Measurements from ENCODE around the gene ADCY7.
"Not testable (repeated sequence)": the region's sequence is repeated elsewhere in the genome, so short reads cannot be mapped to it uniquely, and the experiment has no call there.

The ADCY7 gene

DNA sequence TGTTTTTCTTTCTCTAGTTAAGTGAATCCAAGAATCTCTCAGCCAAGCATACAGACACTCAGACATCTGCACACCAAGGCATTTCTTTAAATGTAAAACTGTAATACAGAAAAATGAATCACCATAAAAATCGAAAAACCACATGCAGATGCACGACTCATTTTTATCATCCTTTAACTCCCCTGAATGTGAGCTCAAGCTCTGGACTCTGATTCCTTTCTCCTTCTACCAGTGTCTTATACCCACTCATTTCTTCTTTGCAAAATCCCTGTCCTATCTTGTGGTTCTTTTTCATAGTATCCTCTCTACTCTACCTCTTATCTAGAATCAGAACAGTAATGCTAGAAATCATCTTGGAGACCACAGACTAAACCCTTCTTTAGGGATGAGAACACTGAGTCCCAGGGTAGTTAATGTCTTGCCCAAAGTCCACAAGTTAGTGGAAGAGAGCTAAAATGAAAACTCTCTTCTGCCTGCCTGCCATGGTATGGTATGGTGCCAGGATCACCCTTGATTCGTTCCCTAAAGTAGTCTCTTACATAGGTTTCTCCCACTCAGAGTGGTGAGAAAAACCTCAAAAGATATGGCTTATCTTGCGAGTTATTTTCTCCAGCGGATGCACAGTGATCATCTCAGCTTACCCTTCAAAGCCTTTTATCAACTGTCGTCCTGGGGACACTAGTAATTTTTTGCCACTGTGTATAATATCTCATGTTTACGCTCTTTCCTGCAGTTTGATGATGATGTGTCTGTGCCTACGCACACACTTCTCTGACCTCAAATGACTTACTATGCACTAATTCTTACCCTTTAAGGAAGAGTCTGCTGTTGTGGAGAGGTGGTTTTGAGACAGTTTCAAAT lies 72.2 kb downstream of the ADCY7 start:
- H3K27me3 ChIP-seq (ENCODE audit: control insufficient read depth, insufficient read depth, low read length): no peaks in the 10 kb centered on the region
- H3K9ac ChIP-seq (ENCODE audit: low read length): no peak overlapping the region
- H3K4me1 ChIP-seq (ENCODE audit: control insufficient read depth, insufficient read depth, low read length): peaks cover 8% of the 10 kb centered on the region
- peaks cover 10% of the 10 kb centered on the region for H3K36me3 ChIP-seq (ENCODE audit: control insufficient read depth, insufficient read depth, low read length)
- H3K4me3 ChIP-seq (ENCODE audit: low read length): no peak overlapping the region
- peak overlapping the region; percentile 54 for H3K27ac ChIP-seq (ENCODE audit: low read depth, low read length)

GRCh38 chr16:50340578-50340977 lies 74.2 kb downstream of the ADCY7 start:
- Histone ChIP-seq H3K36me3 (ENCODE audit: control insufficient read depth, insufficient read depth, low read length) (peaks cover 5% of the 10 kb centered on the region), H3K4me1 (ENCODE audit: control insufficient read depth, insufficient read depth, low read length) (peaks cover 5% of the 10 kb centered on the region), H3K4me3 (ENCODE audit: low read length) (no peak overlapping the region), H3K9ac (ENCODE audit: low read length) (no peak overlapping the region), H3K27me3 (ENCODE audit: control insufficient read depth, insufficient read depth, low read length) (no peaks in the 10 kb centered on the region), H3K27ac (ENCODE audit: low read depth, low read length) (peak overlapping the region; percentile 12)

- H3K9ac ChIP-seq (ENCODE audit: low read length); H3K4me3 ChIP-seq (ENCODE audit: low read length); H3K27ac ChIP-seq (ENCODE audit: low read depth, low read length); H3K36me3 ChIP-seq (ENCODE audit: control insufficient read depth, insufficient read depth, low read length); H3K4me1 ChIP-seq (ENCODE audit: control insufficient read depth, insufficient read depth, low read length); H3K27me3 ChIP-seq (ENCODE audit: control insufficient read depth, insufficient read depth, low read length): not testable (repeated sequence)
Observed at GRCh38 chr16:50343566-50343965, 77.2 kb downstream of the ADCY7 start.

GRCh38 chr16:50345210-50345609 lies 78.9 kb downstream of the ADCY7 start:
- H3K9ac ChIP-seq (ENCODE audit: low read length); H3K27ac ChIP-seq (ENCODE audit: low read depth, low read length); H3K4me1 ChIP-seq (ENCODE audit: control insufficient read depth, insufficient read depth, low read length); H3K27me3 ChIP-seq (ENCODE audit: control insufficient read depth, insufficient read depth, low read length); H3K4me3 ChIP-seq (ENCODE audit: low read length); H3K36me3 ChIP-seq (ENCODE audit: control insufficient read depth, insufficient read depth, low read length): not testable (repeated sequence)

GRCh38 chr16:50351116-50351515 lies 84.8 kb downstream of the ADCY7 start:
- Histone ChIP-seq H3K4me3 (ENCODE audit: low read length) (no peak overlapping the region), H3K27ac (ENCODE audit: low read depth, low read length) (no peak overlapping the region), H3K27me3 (ENCODE audit: control insufficient read depth, insufficient read depth, low read length) (no peaks in the 10 kb centered on the region), H3K4me1 (ENCODE audit: control insufficient read depth, insufficient read depth, low read length) (peaks cover 5% of the 10 kb centered on the region), H3K9ac (ENCODE audit: low read length) (no peak overlapping the region), H3K36me3 (ENCODE audit: control insufficient read depth, insufficient read depth, low read length) (peaks cover 4% of the 10 kb centered on the region)

DNA sequence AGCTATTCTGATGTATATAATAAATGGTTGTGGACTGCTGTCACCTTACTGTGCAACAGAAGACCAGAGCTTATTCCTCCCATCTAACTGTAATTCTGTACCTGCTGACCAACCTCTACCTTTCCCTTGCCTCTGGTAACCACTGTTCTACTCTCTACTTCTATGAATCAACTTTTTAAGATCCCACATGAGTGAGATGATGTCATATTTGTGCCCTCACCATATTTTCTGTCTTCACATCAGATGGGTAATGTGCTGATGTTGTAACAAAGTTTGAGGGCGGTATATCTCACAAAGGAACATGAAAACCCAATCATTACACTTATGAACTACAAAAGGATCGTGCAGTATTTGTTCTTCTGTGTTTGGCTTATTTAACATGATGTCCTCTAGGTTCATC lies 85.6 kb downstream of the ADCY7 start:
- Histone ChIP-seq H3K27me3 (ENCODE audit: control insufficient read depth, insufficient read depth, low read length) (no peaks in the 10 kb centered on the region), H3K4me3 (ENCODE audit: low read length) (no peak overlapping the region), H3K9ac (ENCODE audit: low read length) (no peak overlapping the region), H3K4me1 (ENCODE audit: control insufficient read depth, insufficient read depth, low read length) (peaks cover 5% of the 10 kb centered on the region), H3K36me3 (ENCODE audit: control insufficient read depth, insufficient read depth, low read length) (peaks cover 4% of the 10 kb centered on the region), H3K27ac (ENCODE audit: low read depth, low read length) (no peak overlapping the region)

- H3K36me3 ChIP-seq (ENCODE audit: control insufficient read depth, insufficient read depth, low read length): peaks cover 4% of the 10 kb centered on the region
- no peak overlapping the region for H3K9ac ChIP-seq (ENCODE audit: low read length)
- H3K4me3 ChIP-seq (ENCODE audit: low read length): no peak overlapping the region
- peaks cover 5% of the 10 kb centered on the region for H3K4me1 ChIP-seq (ENCODE audit: control insufficient read depth, insufficient read depth, low read length)
- H3K27ac ChIP-seq (ENCODE audit: low read depth, low read length): no peak overlapping the region
- no peaks in the 10 kb centered on the region for H3K27me3 ChIP-seq (ENCODE audit: control insufficient read depth, insufficient read depth, low read length)
Observed at GRCh38 chr16:50354082-50354481, 87.7 kb downstream of the ADCY7 start.

GRCh38 chr16:50354629-50355456 lies 88.5 kb downstream of the ADCY7 start:
- H3K27ac ChIP-seq (ENCODE audit: low read depth, low read length): no peak overlapping the region
- H3K4me1 ChIP-seq (ENCODE audit: control insufficient read depth, insufficient read depth, low read length): peaks cover 5% of the 10 kb centered on the region
- peaks cover 4% of the 10 kb centered on the region for H3K36me3 ChIP-seq (ENCODE audit: control insufficient read depth, insufficient read depth, low read length)
- no peak overlapping the region for H3K9ac ChIP-seq (ENCODE audit: low read length)
- H3K4me3 ChIP-seq (ENCODE audit: low read length): no peak overlapping the region
- no peaks in the 10 kb centered on the region for H3K27me3 ChIP-seq (ENCODE audit: control insufficient read depth, insufficient read depth, low read length)

DNA sequence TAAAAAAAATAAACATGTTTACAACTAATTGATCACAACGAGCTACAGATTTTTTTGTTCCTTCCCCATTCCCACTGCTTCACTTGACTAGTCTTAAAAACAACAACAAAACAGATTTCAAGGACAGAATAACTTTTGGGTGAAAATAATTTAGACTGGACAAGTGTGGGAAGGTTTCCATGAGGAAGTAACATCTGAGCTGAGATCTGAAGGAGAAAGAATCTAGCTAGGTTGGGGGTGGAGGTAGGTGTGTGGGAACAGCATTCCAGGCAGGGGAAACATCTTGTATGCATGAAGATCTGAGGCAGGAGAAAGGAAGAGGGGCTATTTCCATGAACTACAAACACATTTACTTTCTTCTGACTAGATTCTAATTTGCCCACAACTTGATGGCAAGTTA lies 93.3 kb downstream of the ADCY7 start:
- Histone ChIP-seq H3K9ac (ENCODE audit: low read length) (no peak overlapping the region), H3K4me3 (ENCODE audit: low read length) (no peak overlapping the region), H3K27me3 (ENCODE audit: control insufficient read depth, insufficient read depth, low read length) (no peaks in the 10 kb centered on the region), H3K36me3 (ENCODE audit: control insufficient read depth, insufficient read depth, low read length) (peaks cover 5% of the 10 kb centered on the region), H3K27ac (ENCODE audit: low read depth, low read length) (no peak overlapping the region), H3K4me1 (ENCODE audit: control insufficient read depth, insufficient read depth, low read length) (peaks cover 3% of the 10 kb centered on the region)

GRCh38 chr16:50360033-50360778 lies 93.9 kb downstream of the ADCY7 start:
- peaks cover 5% of the 10 kb centered on the region for H3K36me3 ChIP-seq (ENCODE audit: control insufficient read depth, insufficient read depth, low read length)
- no peaks in the 10 kb centered on the region for H3K27me3 ChIP-seq (ENCODE audit: control insufficient read depth, insufficient read depth, low read length)
- no peak overlapping the region for H3K4me3 ChIP-seq (ENCODE audit: low read length)
- H3K27ac ChIP-seq (ENCODE audit: low read depth, low read length): no peak overlapping the region
- peak overlapping the region; percentile 39 for H3K9ac ChIP-seq (ENCODE audit: low read length)
- peaks cover 3% of the 10 kb centered on the region for H3K4me1 ChIP-seq (ENCODE audit: control insufficient read depth, insufficient read depth, low read length)

DNA sequence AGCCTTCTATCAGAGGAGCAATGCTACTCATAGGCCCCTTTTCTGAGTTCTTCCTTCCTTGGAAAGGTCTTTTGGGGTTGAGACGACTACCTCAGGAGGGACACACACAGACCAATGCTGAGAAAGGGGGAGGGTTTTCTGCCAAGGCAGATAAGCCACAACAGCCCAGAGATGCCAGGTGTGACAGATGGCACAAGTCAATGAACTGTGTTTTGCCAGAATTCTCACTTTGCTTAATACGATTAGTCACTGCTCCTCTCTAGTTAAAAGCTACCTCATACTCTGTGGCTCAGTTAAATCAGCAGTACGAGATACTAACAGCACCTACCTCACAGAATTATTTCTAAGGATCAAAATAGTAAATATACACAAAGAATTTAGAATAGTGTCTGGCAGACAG lies 94.4 kb downstream of the ADCY7 start:
- Histone ChIP-seq H3K4me1 (ENCODE audit: control insufficient read depth, insufficient read depth, low read length) (peaks cover 3% of the 10 kb centered on the region), H3K9ac (ENCODE audit: low read length) (peak overlapping the region; percentile 39), H3K27ac (ENCODE audit: low read depth, low read length) (no peak overlapping the region), H3K27me3 (ENCODE audit: control insufficient read depth, insufficient read depth, low read length) (no peaks in the 10 kb centered on the region), H3K36me3 (ENCODE audit: control insufficient read depth, insufficient read depth, low read length) (peaks cover 5% of the 10 kb centered on the region), H3K4me3 (ENCODE audit: low read length) (no peak overlapping the region)

- Histone ChIP-seq H3K4me3 (ENCODE audit: low read length) (no peak overlapping the region), H3K27ac (ENCODE audit: low read depth, low read length) (no peak overlapping the region), H3K27me3 (ENCODE audit: control insufficient read depth, insufficient read depth, low read length) (no peaks in the 10 kb centered on the region), H3K9ac (ENCODE audit: low read length) (no peak overlapping the region), H3K36me3 (ENCODE audit: control insufficient read depth, insufficient read depth, low read length) (peaks cover 5% of the 10 kb centered on the region), H3K4me1 (ENCODE audit: control insufficient read depth, insufficient read depth, low read length) (peaks cover 17% of the 10 kb centered on the region)
Observed at GRCh38 chr16:50363656-50364055, 97.3 kb downstream of the ADCY7 start.

Data from rectal smooth muscle tissue (tissue), 1 donor.